Adrenal gland (tissue), 5 donors: Measurements from ENCODE around the gene SEPTIN8.

ENCODE experiments used
- POLR2A ChIP-seq, 2 donors: fragments of 450-650 bp; IDR thresholded peaks; one replicate each; pipeline ENCODE4 v1.6.1; 2017; ENCODE audit warnings: antibody characterized with exemption in 2 of 2, mild to moderate bottlenecking in 2 of 2, moderate library complexity in 1 of 2
- TF ChIP-seq, protein P1 (sequence below), 6 experiments: fragments of 450-650 bp in 4 of 6; fragments of 200-600 bp in 2 of 6; sonication (generic) in 1 of 6; IDR thresholded peaks; 1 replicate in 5 of 6; 2 replicates in 1 of 6; pipeline versions ENCODE4 v1.5.1 to v1.8.0; 2016 to 2021; ENCODE audit warnings: antibody characterized with exemption in 6 of 6, mild to moderate bottlenecking in 2 of 6, moderate library complexity in 1 of 6
- donor health status: DM: no; HTN: no; CAD: no.

DNA sequence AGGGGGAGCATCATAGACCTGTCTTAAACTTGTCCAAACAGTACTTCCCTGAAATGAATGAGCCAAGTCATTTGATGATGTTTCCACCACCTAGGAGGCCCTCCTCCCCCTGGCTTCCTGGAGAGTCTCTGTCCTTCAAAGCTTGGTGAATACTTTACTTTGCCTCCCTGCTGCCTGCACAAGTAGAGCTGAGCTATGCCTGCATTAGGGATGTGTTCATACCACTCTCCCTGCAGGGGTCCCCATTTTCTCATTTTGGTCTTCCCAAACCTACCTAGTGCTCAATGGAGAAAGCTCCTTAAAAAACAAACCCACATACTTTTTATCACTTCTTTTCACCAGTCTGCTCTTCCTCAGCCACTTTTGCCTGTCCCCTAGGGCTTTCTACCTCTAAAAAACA, 22.1 kb downstream of the SEPTIN8 start:
- TF ChIP-seq POLR2A (IDR thresholded peaks at IDR 0.05): no peak
- TF ChIP-seq, protein P1, sequence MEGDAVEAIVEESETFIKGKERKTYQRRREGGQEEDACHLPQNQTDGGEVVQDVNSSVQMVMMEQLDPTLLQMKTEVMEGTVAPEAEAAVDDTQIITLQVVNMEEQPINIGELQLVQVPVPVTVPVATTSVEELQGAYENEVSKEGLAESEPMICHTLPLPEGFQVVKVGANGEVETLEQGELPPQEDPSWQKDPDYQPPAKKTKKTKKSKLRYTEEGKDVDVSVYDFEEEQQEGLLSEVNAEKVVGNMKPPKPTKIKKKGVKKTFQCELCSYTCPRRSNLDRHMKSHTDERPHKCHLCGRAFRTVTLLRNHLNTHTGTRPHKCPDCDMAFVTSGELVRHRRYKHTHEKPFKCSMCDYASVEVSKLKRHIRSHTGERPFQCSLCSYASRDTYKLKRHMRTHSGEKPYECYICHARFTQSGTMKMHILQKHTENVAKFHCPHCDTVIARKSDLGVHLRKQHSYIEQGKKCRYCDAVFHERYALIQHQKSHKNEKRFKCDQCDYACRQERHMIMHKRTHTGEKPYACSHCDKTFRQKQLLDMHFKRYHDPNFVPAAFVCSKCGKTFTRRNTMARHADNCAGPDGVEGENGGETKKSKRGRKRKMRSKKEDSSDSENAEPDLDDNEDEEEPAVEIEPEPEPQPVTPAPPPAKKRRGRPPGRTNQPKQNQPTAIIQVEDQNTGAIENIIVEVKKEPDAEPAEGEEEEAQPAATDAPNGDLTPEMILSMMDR (IDR thresholded peaks at IDR 0.05): no peak
